Ecto neural progenitor cell (in vitro differentiated cells): ENCODE results near the gene HOXA13.

Source experiments
- DNase-seq: peaks from one replicate; pipeline ENCODE4 v3.0.0-alpha.2; 2018; ENCODE audit warnings: low spot score

HOXA13 gene

GRCh38 chr7:27148031-27148755 lies 51.7 kb downstream of the HOXA13 start:
- DNase-seq, result peak; percentile 41

- DNase-seq, result peak; percentile 51
These were observed 52.5 kb downstream of the HOXA13 start, which contains the start of gene HOXA6 for GRCh38 chr7:27147199-27148030. Gene HOXA6, minus strand, starts transcription at chr7:27147774. Its CDS starts 25 bp downstream, at chr7:27147749.

- peak; percentile 36 for DNase-seq
These were observed 53.2 kb downstream of the HOXA13 start for GRCh38 chr7:27146491-27147198.

- DNase-seq, result no peak
These were observed 53.9 kb downstream of the HOXA13 start for GRCh38 chr7:27145914-27146412.

- DNase-seq, result peak; percentile 41
These were observed 54.6 kb downstream of the HOXA13 start for GRCh38 chr7:27145165-27145913.

- peak; percentile 52 for DNase-seq
These were observed 55.1 kb downstream of the HOXA13 start for GRCh38 chr7:27144781-27145164.
